NCI-H2227 (cell line): ENCODE measurements around the gene RTN3.
A peak's percentile ranks its signal among the peaks of the same experiment; 100 is the strongest.
"Not testable (repeated sequence)": the region's sequence is repeated elsewhere in the genome, so short reads cannot be mapped to it uniquely, and the experiment has no call there.

ENCODE experiments used
- DNase-seq: peaks from one replicate; lab custom pipeline; 2025; ENCODE audit not compliant: unreplicated experiment; lab: John Stamatoyannopoulos, UW

RTN3 gene

DNA sequence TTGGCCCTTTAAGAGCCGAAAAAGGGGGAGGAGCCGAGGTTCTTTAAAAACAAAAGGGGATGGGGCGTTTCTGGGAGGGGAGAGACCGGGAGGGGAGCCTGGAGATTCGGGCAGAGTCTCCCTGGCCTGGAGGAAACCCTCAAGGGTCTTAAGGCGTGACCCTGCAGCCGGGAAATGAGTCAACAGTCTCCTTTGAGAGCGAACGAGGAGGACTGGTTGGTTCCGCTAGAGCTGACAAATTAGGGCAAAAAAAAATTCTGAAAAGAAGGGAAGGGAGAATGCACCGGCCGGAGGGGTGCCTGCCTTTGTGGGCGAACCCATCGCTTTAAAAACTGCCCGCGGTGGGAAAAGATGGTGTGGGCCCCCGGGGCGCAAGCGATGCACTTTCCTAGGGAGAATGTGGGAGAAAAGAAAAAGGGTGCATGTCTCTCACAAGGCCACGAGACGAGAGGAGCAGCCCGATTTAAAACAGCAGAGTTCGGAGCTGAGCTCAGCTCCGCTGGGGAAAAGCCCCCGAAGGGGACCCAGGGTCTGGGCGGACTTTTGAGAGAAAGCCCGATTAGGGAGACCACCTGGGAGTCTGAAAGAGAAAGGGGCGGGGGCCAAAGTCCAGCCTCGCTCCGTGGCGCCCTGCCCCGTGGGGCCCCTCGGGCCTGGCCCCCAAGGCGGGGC, 86.4 kb downstream of the RTN3 start:
- DNase-seq, result peak; percentile 75

GRCh38 chr11:63768237-63769041, 87.1 kb downstream of the RTN3 start, which contains the start of gene ZFTA:
Gene ZFTA (minus strand): TSS chr11:63768775. CDS start chr11:63768622, 153 bp downstream.
- DNase-seq, result peak; percentile 79

- peak; percentile 70 for DNase-seq
Observed at GRCh38 chr11:63769042-63769713, 87.9 kb downstream of the RTN3 start.

DNA sequence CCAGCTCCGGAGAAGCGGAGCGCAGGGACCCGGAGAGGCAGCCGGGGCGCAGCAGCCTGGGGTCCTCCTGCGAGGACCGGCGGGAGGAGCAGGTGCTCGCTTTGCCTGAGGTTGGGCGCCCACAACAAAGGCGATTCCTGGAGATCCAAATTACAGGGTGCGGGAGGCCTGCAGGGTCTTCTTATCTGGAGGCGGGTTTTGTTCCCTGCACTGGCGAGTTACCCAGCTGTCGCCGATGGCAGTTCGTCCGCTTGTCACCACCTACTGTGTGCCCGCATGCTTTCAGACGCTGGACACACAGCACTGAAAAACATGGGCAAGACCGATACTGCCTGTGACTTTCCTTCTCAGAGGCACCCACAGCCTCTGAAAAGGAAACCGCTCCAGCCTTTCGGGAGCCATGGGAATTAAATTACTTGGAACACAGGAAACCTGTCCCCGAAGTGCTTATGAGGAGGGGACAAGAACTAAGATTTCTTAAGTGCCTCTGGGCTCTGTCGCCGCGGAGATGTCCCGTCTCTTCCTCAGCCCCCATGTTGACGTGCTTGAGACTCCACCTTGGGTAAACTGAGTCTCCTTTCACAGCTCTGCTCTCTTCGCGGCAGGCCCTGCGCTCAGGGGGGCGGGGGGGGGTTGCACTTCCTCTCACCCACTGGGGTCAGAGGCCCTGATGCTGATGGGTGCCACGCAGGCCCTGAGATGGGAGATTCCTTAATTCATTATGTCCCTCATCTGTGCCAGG, 88.6 kb downstream of the RTN3 start:
- peak; percentile 61 for DNase-seq

GRCh38 chr11:63770763-63771162, 89.5 kb downstream of the RTN3 start:
- DNase-seq, result no peak

DNA sequence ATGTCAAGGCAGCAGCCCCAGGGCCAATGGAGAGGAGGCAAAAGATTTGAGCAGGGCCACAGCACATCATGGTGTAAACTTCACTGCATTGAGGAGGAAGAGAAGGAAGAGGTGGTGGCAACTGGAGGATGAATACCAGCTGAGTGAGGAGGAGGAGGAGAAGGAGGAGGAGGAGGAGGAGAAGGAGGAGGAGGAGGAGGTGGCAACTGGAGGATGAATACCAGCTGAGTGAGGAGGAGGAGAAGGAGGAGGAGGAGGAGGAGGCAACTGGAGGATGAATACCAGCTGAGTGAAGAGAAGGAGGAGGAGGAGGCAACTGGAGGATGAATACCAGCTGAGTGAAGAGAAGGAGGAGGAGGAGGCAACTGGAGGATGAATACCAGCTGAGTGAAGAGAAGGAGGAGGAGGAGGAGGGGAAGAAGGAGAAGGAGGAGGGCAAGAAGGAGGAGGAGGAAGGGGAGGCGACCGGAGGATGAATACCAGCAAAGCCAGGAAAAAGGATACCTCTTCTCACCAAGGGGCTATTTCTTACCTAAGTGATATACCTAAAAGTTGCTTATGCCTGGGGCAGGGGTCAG, 90.5 kb downstream of the RTN3 start:
- not testable (repeated sequence) for DNase-seq

GRCh38 chr11:63775191-63775590, 93.9 kb downstream of the RTN3 start:
- DNase-seq, result no peak

- DNase-seq, result no peak
Observed at GRCh38 chr11:63779039-63779438, 97.7 kb downstream of the RTN3 start.

GRCh38 chr11:63782749-63783148, 101.4 kb downstream of the RTN3 start:
- DNase-seq, result no peak

DNA sequence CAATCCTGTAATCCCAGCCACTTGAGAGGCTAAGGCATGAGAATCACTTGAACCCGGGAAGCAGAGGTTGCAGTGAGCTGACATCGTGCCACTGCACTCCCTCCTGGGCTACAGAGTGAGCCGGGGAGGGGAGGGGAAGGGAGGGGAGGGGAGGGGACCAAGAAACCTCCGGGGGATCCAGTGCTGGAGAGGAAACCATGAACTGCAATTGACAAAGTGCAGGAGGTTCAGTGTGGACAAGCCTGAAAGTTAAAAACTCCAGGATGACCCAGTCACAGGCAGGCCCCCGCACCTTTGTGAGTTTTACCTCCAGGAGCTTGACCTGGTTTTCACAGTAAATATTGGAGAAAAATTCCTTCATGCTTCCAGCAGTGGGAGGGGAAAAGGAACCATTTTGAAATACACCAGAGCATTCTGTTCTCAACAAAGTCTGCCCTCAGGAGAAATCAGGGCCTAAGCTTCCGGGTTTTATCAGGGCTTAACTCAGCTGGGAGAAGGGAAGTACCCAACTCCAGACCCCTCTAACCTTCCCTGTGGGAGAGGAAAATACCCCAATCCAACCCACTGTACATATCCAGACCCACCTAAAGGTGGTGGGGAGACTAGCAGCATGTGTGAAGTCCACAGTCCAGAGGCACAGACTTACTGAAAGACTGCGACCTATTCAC, 102.8 kb downstream of the RTN3 start:
- DNase-seq, result no peak

DNA sequence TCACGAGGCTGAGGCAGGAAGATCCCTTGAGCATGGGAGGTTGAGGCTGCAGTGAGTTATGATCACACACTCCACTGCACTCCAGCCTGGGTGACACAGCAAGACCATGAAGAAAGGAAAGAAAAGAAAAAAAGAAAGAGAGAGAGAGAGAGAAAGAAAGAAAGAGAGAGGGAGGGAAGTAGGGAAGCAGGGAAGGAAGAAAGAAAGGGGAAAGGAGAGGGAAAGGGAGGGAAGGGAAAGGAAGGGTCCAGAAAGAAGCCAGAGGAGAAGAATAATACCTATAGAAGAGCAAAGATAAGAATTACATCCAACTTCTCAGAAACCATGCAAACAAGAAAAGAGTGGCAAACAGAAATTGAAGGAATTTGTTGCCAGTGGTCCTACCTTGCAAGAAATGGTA, 104.5 kb downstream of the RTN3 start:
- DNase-seq, result no peak

- no peak for DNase-seq
Observed at GRCh38 chr11:63791495-63792167, 110.3 kb downstream of the RTN3 start.

DNA sequence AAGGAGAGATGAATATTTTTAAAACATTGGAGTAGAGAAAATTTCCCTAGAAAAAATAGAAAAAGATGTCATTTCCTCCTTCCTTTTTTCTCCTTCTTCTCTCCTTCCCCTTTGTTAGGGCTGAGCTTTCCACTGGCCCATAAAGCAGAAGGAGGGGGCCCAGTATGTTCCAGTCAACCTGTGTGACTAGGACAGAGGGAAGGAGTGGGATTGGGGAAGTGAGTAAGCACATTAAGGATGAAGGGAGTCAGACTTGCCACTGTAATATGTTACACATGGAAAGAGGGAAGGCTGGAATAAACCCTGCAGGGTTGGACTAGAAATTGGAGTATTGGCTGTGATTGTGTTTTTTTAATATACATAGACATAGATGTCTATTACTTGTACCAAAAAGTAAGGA, 111.9 kb downstream of the RTN3 start:
- DNase-seq, result no peak

DNA sequence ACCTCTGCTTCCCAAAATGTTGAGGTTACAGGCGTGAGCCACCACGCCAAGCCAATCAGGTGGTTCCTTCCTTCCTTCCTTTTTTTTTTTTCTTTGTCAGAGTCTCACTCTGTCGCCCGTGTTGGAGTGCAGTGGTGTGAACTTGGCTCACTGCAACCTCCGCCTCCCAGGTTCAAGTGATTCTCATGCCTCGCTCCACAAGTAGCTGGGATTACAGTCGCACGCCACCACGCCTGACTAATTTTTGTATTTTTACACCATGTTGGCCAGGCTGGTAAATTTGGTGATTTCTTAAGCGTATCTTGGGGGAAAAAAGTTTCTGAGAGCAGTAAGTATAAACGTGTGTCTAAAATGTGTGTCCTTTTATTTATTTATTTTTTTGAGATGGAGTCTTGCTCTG, 113.8 kb downstream of the RTN3 start:
- no peak for DNase-seq

- no peak for DNase-seq
Observed at GRCh38 chr11:63800921-63801320, 119.6 kb downstream of the RTN3 start.

- peak; percentile 83 for DNase-seq
Observed at GRCh38 chr11:63802637-63803414, 121.5 kb downstream of the RTN3 start.

- DNase-seq, result no peak
Observed at GRCh38 chr11:63804259-63804658, 123.0 kb downstream of the RTN3 start.

DNA sequence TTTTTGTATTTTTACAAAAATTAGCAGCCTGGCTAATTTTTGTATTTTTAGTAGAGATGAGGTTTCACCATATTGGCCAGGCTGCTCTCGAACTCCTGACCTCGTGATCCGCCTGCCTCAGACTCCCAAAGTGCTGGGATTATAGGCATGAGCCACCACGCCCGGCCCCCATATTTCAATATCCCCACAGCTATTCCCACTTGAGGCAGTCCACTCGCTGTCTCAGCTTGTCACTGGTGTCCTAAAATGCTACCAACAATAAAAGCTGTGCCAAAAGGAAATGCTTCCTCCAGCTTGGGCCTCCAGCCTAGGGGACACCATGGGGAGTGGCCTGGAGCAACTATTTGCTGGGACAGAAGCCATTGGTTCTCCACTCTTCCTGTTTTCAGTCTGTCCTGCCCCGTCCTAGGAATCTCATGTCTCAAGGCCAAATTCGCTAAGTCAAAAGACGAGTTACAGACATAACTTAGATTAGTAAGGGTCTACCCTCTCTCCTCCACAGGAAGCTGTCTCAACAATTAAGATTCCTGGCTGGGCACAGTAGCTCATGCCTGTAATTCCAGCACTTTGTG, 124.6 kb downstream of the RTN3 start:
- DNase-seq, result no peak
